OCI-LY3 (cell line): ENCODE measurements around the gene FCER2.

Experiments used
- H2AFZ ChIP-seq: fragments of 200-600, 300-600 bp; shearing (Covaris generic); 2 replicates; pipeline ENCODE4 v1.6.0; 2014; ENCODE audit warnings: antibody characterized with exemption, low read depth, low read length
- H3K27ac ChIP-seq: fragments of 200-600, 300-600 bp; sonication (generic); 2 replicates; pipeline ENCODE4 v1.5.1; 2014; ENCODE audit warnings: mild to moderate bottlenecking, low read length, moderate library complexity, mixed read lengths
- H3K27me3 ChIP-seq: fragments of 200-600, 300-600 bp; sonication (generic); 2 replicates; pipeline ENCODE4 v1.6.1; 2014; ENCODE audit warnings: low read depth, low read length, mixed read lengths
- H3K36me3 ChIP-seq: fragments of 200-600, 300-600 bp; sonication (generic); replicated peaks from 2 replicates; pipeline ENCODE3; 2014; ENCODE audit warnings: low read depth, low read length, mixed read lengths
- H3K4me1 ChIP-seq: fragments of 300-600, 200-600 bp; sonication (generic); 2 replicates; pipeline ENCODE4 v1.6.1; 2014; ENCODE audit warnings: low read length, mixed read lengths
- H3K4me2 ChIP-seq: fragments of 200-600, 300-600 bp; sonication (generic); 2 replicates; pipeline ENCODE4 v1.6.1; 2014; ENCODE audit warnings: low read length, mixed read lengths
- H3K4me3 ChIP-seq: fragments of 300-600, 200-600 bp; sonication (generic); 2 replicates; pipeline ENCODE4 v1.5.1; 2014; ENCODE audit warnings: antibody characterized with exemption, mild to moderate bottlenecking, low read length, moderate library complexity
- H3K79me2 ChIP-seq: fragments of 300-600, 200-600 bp; shearing (Covaris generic); 2 replicates; pipeline ENCODE4 v1.6.1; 2014; ENCODE audit warnings: mild to moderate bottlenecking, low read length, mixed read lengths
- H3K9ac ChIP-seq: fragments of 300-600, 200-600 bp; shearing (Covaris generic); 2 replicates; pipeline ENCODE4 v1.6.0; 2014; ENCODE audit warnings: mild to moderate bottlenecking, low read length, moderate library complexity
- H3K9me3 ChIP-seq: fragments of 200-600, 300-600 bp; shearing (Covaris generic); 2 replicates; pipeline ENCODE4 v1.6.1; 2014; ENCODE audit warnings: low read length, mixed read lengths; ENCODE audit not compliant: insufficient read depth
- H4K20me1 ChIP-seq: fragments of 200-600, 300-600 bp; sonication (generic); 2 replicates; pipeline ENCODE4 v1.6.1; 2016; ENCODE audit warnings: low read length, mixed read lengths; ENCODE audit not compliant: insufficient read depth
- CTCF ChIP-seq: fragments of 200-600, 300-600 bp; sonication (generic); IDR thresholded peaks from 2 replicates; pipeline ENCODE4 v1.5.1; 2014; ENCODE audit warnings: antibody characterized with exemption, low read length, low read depth
- EZH2phosphoT487 ChIP-seq: fragments of 200-600 bp; shearing (Covaris generic); IDR thresholded peaks from 2 replicates; pipeline ENCODE4 v1.6.1; 2018; ENCODE audit warnings: antibody characterized with exemption, mixed run types, low read depth

Gene FCER2

GRCh38 chr19:7694499-7694898 is 7.4 kb downstream of the FCER2 start:
- Histone ChIP-seq H3K9me3 (no peaks in the 10 kb centered on the region), H2AFZ (no peak overlapping the region), H3K79me2 (no peaks in the 10 kb centered on the region), H3K36me3 (no peaks in the 10 kb centered on the region), H3K9ac (no peak overlapping the region), H3K4me2 (peak overlapping the region; percentile 4; the same call in 1 of the 2 replicates), H3K27ac (no peak overlapping the region), H3K4me3 (no peak overlapping the region), H4K20me1 (no peaks in the 10 kb centered on the region), H3K4me1 (peaks cover 15% of the 10 kb centered on the region), H3K27me3 (peaks cover 44% of the 10 kb centered on the region)
- TF ChIP-seq EZH2phosphoT487 (no peak), CTCF (no peak)

DNA sequence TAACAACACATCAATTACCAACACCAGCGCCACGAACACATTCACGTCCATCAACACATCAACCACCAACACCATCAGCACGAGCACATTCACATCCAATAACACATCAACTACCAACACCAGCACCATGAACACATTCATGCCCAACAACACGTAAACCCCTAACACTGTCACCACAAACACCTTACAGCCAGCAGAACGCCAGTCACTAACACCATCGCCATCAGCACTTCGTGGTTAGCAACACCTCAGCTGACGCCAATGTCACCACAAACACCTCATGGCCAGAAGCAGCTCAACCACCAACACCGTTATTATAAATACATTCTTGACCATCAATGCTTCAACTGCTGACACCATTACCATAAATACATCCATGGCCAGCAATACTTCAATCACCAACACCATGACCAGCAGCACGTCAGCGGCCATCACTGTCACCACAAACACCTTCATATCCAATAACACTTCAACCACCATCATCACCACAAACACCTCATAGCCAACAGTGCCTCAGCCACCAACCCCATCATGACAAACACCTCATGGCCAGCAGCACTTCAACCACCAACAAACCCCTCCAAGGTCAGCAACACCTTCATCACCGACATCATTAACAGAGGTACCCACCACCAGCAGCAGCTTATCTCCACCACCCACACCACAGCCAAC is 9.4 kb downstream of the FCER2 start:
- Histone ChIP-seq H3K79me2 (no peaks in the 10 kb centered on the region), H3K27ac (no peak overlapping the region), H3K4me1 (peaks cover 13% of the 10 kb centered on the region), H2AFZ (no peak overlapping the region), H3K9ac (no peak overlapping the region), H3K4me2 (no peak overlapping the region), H4K20me1 (no peaks in the 10 kb centered on the region), H3K27me3 (peaks cover 26% of the 10 kb centered on the region), H3K9me3 (no peaks in the 10 kb centered on the region), H3K4me3 (no peak overlapping the region), H3K36me3 (no peaks in the 10 kb centered on the region)
- TF ChIP-seq EZH2phosphoT487 (no peak), CTCF (no peak)

DNA sequence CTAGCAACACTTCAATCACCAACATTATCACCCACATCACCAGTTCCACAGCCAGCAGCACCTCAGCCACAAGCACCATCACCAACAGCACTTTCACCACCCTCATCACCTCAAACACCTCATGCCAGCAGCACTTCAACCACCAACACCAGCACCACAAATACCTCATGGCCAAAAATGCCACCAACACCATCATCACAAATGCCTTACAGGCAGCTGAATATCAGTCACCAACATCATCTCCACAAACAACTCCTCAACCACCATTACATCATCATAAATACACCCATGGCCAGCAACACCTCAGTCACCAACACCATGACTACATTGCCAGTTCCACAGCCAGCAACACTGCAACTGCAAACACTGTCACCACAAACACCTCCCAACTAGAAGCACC is 10.4 kb downstream of the FCER2 start:
- H3K4me1 ChIP-seq: peaks cover 13% of the 10 kb centered on the region
- H3K27ac ChIP-seq: no peak overlapping the region
- H3K27me3 ChIP-seq: peaks cover 15% of the 10 kb centered on the region; the same call in 1 of the 2 replicates
- H2AFZ ChIP-seq: no peak overlapping the region
- H3K4me2 ChIP-seq: no peak overlapping the region
- H3K9me3 ChIP-seq: no peaks in the 10 kb centered on the region
- H4K20me1 ChIP-seq: no peaks in the 10 kb centered on the region
- H3K79me2 ChIP-seq: no peaks in the 10 kb centered on the region
- no peak overlapping the region for H3K4me3 ChIP-seq
- no peak overlapping the region for H3K9ac ChIP-seq
- no peaks in the 10 kb centered on the region for H3K36me3 ChIP-seq
- TF ChIP-seq CTCF (no peak), EZH2phosphoT487 (no peak)

GRCh38 chr19:7690779-7691258 is 11.1 kb downstream of the FCER2 start:
- Histone ChIP-seq H4K20me1 (no peaks in the 10 kb centered on the region), H3K4me2 (no peak overlapping the region), H3K27ac (no peak overlapping the region), H3K79me2 (no peaks in the 10 kb centered on the region), H3K4me1 (peaks cover 13% of the 10 kb centered on the region), H3K27me3 (peaks cover 15% of the 10 kb centered on the region; the same call in 1 of the 2 replicates), H3K9ac (no peak overlapping the region), H2AFZ (no peak overlapping the region), H3K9me3 (no peaks in the 10 kb centered on the region), H3K4me3 (no peak overlapping the region), H3K36me3 (no peaks in the 10 kb centered on the region)
- TF ChIP-seq CTCF (no peak), EZH2phosphoT487 (no peak)
